SIG-M5 treated with dmso at 0.1 percent for 504 hours (cell line): ENCODE measurements around the gene NDC80.
"Not testable (repeated sequence)": the region's sequence is repeated elsewhere in the genome, so short reads cannot be mapped to it uniquely, and the experiment has no call there.

Experiments
- DNase-seq: peaks from one replicate; lab custom pipeline; 2025; ENCODE audit not compliant: unreplicated experiment; lab: John Stamatoyannopoulos, UW

NDC80 gene

GRCh38 chr18:2618009-2618408 is 46.7 kb downstream of the NDC80 start:
- DNase-seq = no peak

GRCh38 chr18:2625217-2625616 is 53.9 kb downstream of the NDC80 start:
- no peak for DNase-seq

GRCh38 chr18:2627821-2628276 is 56.5 kb downstream of the NDC80 start:
- peak; percentile 37 for DNase-seq

GRCh38 chr18:2629003-2629402 is 57.6 kb downstream of the NDC80 start:
- no peak for DNase-seq

GRCh38 chr18:2635586-2635985 is 64.2 kb downstream of the NDC80 start:
- no peak for DNase-seq

GRCh38 chr18:2636126-2636631 is 64.8 kb downstream of the NDC80 start:
- no peak for DNase-seq

GRCh38 chr18:2641638-2642037 is 70.3 kb downstream of the NDC80 start:
- peak; percentile 90 for DNase-seq

- no peak for DNase-seq
Measured at GRCh38 chr18:2642771-2643170, 71.4 kb downstream of the NDC80 start.

GRCh38 chr18:2644535-2644934 is 73.2 kb downstream of the NDC80 start:
- DNase-seq = no peak

GRCh38 chr18:2651981-2652380 is 80.6 kb downstream of the NDC80 start:
- DNase-seq = no peak

GRCh38 chr18:2653467-2653866 is 82.1 kb downstream of the NDC80 start:
- peak; percentile 85 for DNase-seq

- DNase-seq = no peak
Measured at GRCh38 chr18:2654169-2654927, 83.0 kb downstream of the NDC80 start.

- no peak for DNase-seq
Measured at GRCh38 chr18:2654928-2655177, 83.5 kb downstream of the NDC80 start.

- DNase-seq = peak; percentile 77
Measured at GRCh38 chr18:2655178-2655953, 84.0 kb downstream of the NDC80 start, which contains the start of gene SMCHD1. Gene SMCHD1, plus strand, starts transcription at chr18:2655726. Its CDS starts 350 bp downstream, at chr18:2656076.

GRCh38 chr18:2655954-2656236 is 84.5 kb downstream of the NDC80 start:
- peak; percentile 39 for DNase-seq

- peak; percentile 82 for DNase-seq
Measured at GRCh38 chr18:2656237-2656980, 85.1 kb downstream of the NDC80 start.

GRCh38 chr18:2656981-2657512 is 85.7 kb downstream of the NDC80 start:
- DNase-seq = peak; percentile 40

- DNase-seq = peak; percentile 97
Measured at GRCh38 chr18:2657788-2658458, 86.6 kb downstream of the NDC80 start.

GRCh38 chr18:2660849-2661248 is 89.5 kb downstream of the NDC80 start:
- DNase-seq = not testable (repeated sequence)

- DNase-seq = not testable (repeated sequence)
Measured at GRCh38 chr18:2662288-2662687, 90.9 kb downstream of the NDC80 start.

- DNase-seq = no peak
Measured at GRCh38 chr18:2662990-2663389, 91.6 kb downstream of the NDC80 start.
